ENCODE data around the gene CALHM2. TPM values are rescaled to one million over a fixed set of nuclear protein-coding genes. Genes with fewer than 3 reads are reported as not detected.

The CALHM2 gene
- total RNA-seq, 1 experiment from 2014 or later, result not detected

- no CpG with 5 or more reads among the region's 7 CpGs for WGBS (ENCODE audit: extremely low coverage, insufficient read length, low lambda C conversion rate)
- H3K27ac ChIP-seq (ENCODE audit: insufficient read length, low read depth, low read length), result no peak overlapping the region
- H3K23me2 ChIP-seq (ENCODE audit: insufficient read length, low read depth, low read length, poor library complexity, severe bottlenecking), result peaks cover 4% of the 10 kb centered on the region
- TF ChIP-seq, protein P1, sequence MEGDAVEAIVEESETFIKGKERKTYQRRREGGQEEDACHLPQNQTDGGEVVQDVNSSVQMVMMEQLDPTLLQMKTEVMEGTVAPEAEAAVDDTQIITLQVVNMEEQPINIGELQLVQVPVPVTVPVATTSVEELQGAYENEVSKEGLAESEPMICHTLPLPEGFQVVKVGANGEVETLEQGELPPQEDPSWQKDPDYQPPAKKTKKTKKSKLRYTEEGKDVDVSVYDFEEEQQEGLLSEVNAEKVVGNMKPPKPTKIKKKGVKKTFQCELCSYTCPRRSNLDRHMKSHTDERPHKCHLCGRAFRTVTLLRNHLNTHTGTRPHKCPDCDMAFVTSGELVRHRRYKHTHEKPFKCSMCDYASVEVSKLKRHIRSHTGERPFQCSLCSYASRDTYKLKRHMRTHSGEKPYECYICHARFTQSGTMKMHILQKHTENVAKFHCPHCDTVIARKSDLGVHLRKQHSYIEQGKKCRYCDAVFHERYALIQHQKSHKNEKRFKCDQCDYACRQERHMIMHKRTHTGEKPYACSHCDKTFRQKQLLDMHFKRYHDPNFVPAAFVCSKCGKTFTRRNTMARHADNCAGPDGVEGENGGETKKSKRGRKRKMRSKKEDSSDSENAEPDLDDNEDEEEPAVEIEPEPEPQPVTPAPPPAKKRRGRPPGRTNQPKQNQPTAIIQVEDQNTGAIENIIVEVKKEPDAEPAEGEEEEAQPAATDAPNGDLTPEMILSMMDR (conservative IDR thresholded peaks at IDR 0.05), result no peak
- no peak overlapping the region for H3K18ac ChIP-seq (ENCODE audit: insufficient read length, low read depth, low read length)
- no peak overlapping the region for H2AFZ ChIP-seq (ENCODE audit: low read length)
- no peaks in the 10 kb centered on the region for H3K9me3 Mint-ChIP-seq
- H4K8ac ChIP-seq (replicated peaks; ENCODE audit: insufficient read length, low read depth, low read length), result no peak overlapping the region
- H3T11ph ChIP-seq (ENCODE audit: low read length), result no peak overlapping the region
- no peak overlapping the region for H2BK120ac ChIP-seq (ENCODE audit: low read depth, low read length, poor library complexity, severe bottlenecking)
- H3K36me3 Mint-ChIP-seq (ENCODE audit: insufficient read depth in 1 of 3, low read depth in 3 of 3), result no peaks in the 10 kb centered on the region
- no peak overlapping the region for H3K4me2 ChIP-seq (ENCODE audit: insufficient read depth, insufficient read length, low read length)
- no peaks in the 10 kb centered on the region for H3K79me1 ChIP-seq (ENCODE audit: insufficient read depth, low read depth, low read length, poor library complexity, severe bottlenecking)
- no peak overlapping the region for H3K23ac ChIP-seq (ENCODE audit: insufficient read length, low read depth, low read length)
- no peak overlapping the region for H3K56ac ChIP-seq (ENCODE audit: insufficient read length, low read depth, low read length)
- no peaks in the 10 kb centered on the region; the same call in 1 of the 2 replicates for H3K4me1 ChIP-seq (ENCODE audit: insufficient read depth, low read length)
- no peak overlapping the region for H2BK20ac ChIP-seq (ENCODE audit: low read depth, low read length, poor library complexity, severe bottlenecking)
- peaks cover 10% of the 10 kb centered on the region; the same call in 1 of the 2 replicates for H3K27me3 ChIP-seq (ENCODE audit: insufficient read depth, low read length)
- no peaks in the 10 kb centered on the region for H3K9me3 ChIP-seq (ENCODE audit: control insufficient read depth, low read depth, low read length)
- no peak overlapping the region for H3K14ac ChIP-seq (ENCODE audit: insufficient read depth, low read length)
- DNase-seq, result no peak
- peaks cover 57% of the 10 kb centered on the region for H3K27me3 Mint-ChIP-seq (ENCODE audit: low read depth)
- no peak overlapping the region for H2BK5ac ChIP-seq (ENCODE audit: insufficient read length, low read length)
- no peak overlapping the region for H3K27ac Mint-ChIP-seq
- H3K79me2 ChIP-seq (ENCODE audit: insufficient read depth, low read length), result no peaks in the 10 kb centered on the region
- peaks cover 17 to 21% of the 10 kb centered on the region in 2 experiments for H3K4me1 Mint-ChIP-seq
- no peak overlapping the region for H4K91ac ChIP-seq (ENCODE audit: insufficient read length, low read depth, low read length)
- H2BK15ac ChIP-seq (ENCODE audit: low read depth, low read length), result no peak overlapping the region
- no peak overlapping the region for H3K9ac ChIP-seq (ENCODE audit: extremely low read depth, insufficient read length, low read length)
- no peak overlapping the region for H4K5ac ChIP-seq (ENCODE audit: insufficient read length, low read depth, low read length)
- H3K4ac ChIP-seq (ENCODE audit: low read depth, low read length), result no peak overlapping the region
- H2BK12ac ChIP-seq (ENCODE audit: insufficient read length, low read depth, low read length), result no peak overlapping the region
- H2AK5ac ChIP-seq (ENCODE audit: insufficient read length, low read length), result no peak overlapping the region
- H3K4me3 Mint-ChIP-seq, result no peak overlapping the region; a peak in 1 of 5 replicates
- no peaks in the 10 kb centered on the region for H4K20me1 ChIP-seq (ENCODE audit: control insufficient read depth, insufficient read depth, insufficient read length)
Observed at GRCh38 chr10:103491729-103492364, 39.7 kb upstream of the CALHM2 start.

Measured in H9 (cell line).